SU-DHL-6 (cell line): ENCODE measurements around the gene SRP54.

Source experiments
- H2AFZ ChIP-seq: fragments of 200-600 bp; sonication (generic); 2 replicates; pipeline ENCODE4 v1.6.1; 2014; ENCODE audit warnings: low read depth, mild to moderate bottlenecking, moderate library complexity, mixed read lengths, antibody characterized with exemption, low read length; ENCODE audit not compliant: severe bottlenecking
- H3F3A ChIP-seq: fragments of 200-600 bp; shearing (Covaris generic); 2 replicates; pipeline ENCODE4 v1.6.0; 2016; ENCODE audit warnings: antibody characterized with exemption, mild to moderate bottlenecking; ENCODE audit not compliant: insufficient read depth
- H3K27ac ChIP-seq: fragments of 200-600 bp; sonication (generic); 2 replicates; pipeline ENCODE4 v1.5.1; 2016; ENCODE audit warnings: low read depth, mild to moderate bottlenecking, low read length, moderate library complexity, mixed read lengths
- H3K27me3 ChIP-seq: fragments of 200-600 bp; sonication (generic), shearing (Covaris generic); 2 replicates; pipeline ENCODE4 v1.6.0; 2014; ENCODE audit warnings: mild to moderate bottlenecking, low read length
- H3K36me3 ChIP-seq: fragments of 200-600 bp; sonication (generic); 2 replicates; pipeline ENCODE4 v1.6.1; 2014; ENCODE audit warnings: mild to moderate bottlenecking, low read length, mixed read lengths
- H3K4me2 ChIP-seq: fragments of 300-600, 200-600 bp; shearing (Covaris generic), sonication (generic); 2 replicates; pipeline ENCODE4 v1.6.0; 2014; ENCODE audit warnings: low read length, low read depth, mild to moderate bottlenecking; ENCODE audit not compliant: poor library complexity, severe bottlenecking
- H3K4me3 ChIP-seq: fragments of 200-600 bp; sonication (generic); 2 replicates; pipeline ENCODE4 v1.5.1; 2014; ENCODE audit warnings: antibody characterized with exemption, low read length, mild to moderate bottlenecking, mixed read lengths; ENCODE audit not compliant: insufficient read depth, poor library complexity, severe bottlenecking
- H3K79me2 ChIP-seq: fragments of 200-600 bp; sonication (generic); 2 replicates; pipeline ENCODE4 v1.6.1; 2014; ENCODE audit warnings: mild to moderate bottlenecking, low read length, moderate library complexity; ENCODE audit not compliant: insufficient read depth
- H3K9ac ChIP-seq: fragments of 200-600 bp; sonication (generic); 2 replicates; pipeline ENCODE4 v1.7.0; 2014; ENCODE audit warnings: mild to moderate bottlenecking, low read length
- H3K9me2 ChIP-seq: fragments of 200-600 bp; sonication (generic); replicated peaks from 2 replicates; pipeline ENCODE4 v1.6.1; 2014; ENCODE audit warnings: low read length; ENCODE audit not compliant: insufficient read depth
- H3K9me3 ChIP-seq: fragments of 200-600 bp; sonication (generic); 2 replicates; pipeline ENCODE4 v1.6.1; 2014; ENCODE audit warnings: low read length, mixed read lengths; ENCODE audit not compliant: insufficient read depth
- H4K20me1 ChIP-seq: fragments of 200-600 bp; sonication (generic); 2 replicates; pipeline ENCODE4 v1.6.1; 2014; ENCODE audit warnings: low read depth, mild to moderate bottlenecking, antibody characterized with exemption, low read length, moderate library complexity, mixed read lengths
- EZH2phosphoT487 ChIP-seq: fragments of 200-600 bp; sonication (generic), shearing (Covaris generic); conservative IDR thresholded peaks from 2 replicates; pipeline ENCODE4 v1.6.1; 2018; ENCODE audit warnings: mild to moderate bottlenecking, antibody characterized with exemption, low read length, moderate library complexity, mixed read lengths
- TF ChIP-seq, protein P1 (sequence below): fragments of 200-600 bp; sonication (generic); IDR thresholded peaks from one replicate; pipeline ENCODE4 v1.5.1; 2017; ENCODE audit warnings: antibody characterized with exemption, mild to moderate bottlenecking, low read length, moderate library complexity; ENCODE audit not compliant: insufficient read depth, poor library complexity, severe bottlenecking

The SRP54 gene

DNA sequence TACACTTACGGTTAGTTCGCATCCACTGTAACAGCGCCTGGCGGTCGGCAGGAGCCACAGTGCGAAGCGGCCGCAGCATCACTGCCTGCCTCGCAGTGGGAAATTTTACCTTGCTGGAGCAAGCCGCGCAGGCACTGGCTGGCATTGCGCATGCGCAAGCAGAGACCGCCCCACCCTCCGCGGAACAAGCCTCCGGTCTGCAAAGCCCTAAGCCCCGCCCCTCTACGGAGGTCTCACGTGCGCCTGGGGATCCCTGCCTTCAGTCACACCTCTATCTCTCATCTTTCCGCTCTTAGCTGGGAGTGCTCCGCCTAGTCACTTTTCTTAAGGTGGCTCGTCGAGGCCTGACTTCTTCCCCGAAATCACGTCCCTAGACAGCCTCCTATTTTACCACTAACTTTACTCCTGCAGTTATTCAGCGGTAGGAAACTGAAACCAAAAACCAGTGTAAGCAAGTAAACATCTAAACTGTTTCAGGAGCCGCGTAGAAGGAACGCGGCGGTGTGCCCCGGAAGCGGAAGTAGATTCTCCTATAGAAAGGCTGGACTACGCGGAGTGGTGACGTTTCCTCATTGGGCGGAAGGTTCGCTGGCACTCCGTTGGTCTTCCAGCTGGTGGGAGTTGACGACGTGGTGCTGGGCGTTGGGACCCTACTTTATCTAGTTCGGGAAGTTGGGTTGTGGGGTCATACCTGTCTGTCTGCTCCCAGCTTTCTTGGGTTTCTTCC lies at the start of gene SRP54:
SRP54 (plus strand) TSS at position 572 of the 727 bp plus-strand sequence. CDS start 13,718 bp downstream, outside the sequence.
- H3K79me2 ChIP-seq = peaks cover 87% of the 10 kb centered on the region
- no peak for TF ChIP-seq EZH2phosphoT487
- TF ChIP-seq, protein P1, sequence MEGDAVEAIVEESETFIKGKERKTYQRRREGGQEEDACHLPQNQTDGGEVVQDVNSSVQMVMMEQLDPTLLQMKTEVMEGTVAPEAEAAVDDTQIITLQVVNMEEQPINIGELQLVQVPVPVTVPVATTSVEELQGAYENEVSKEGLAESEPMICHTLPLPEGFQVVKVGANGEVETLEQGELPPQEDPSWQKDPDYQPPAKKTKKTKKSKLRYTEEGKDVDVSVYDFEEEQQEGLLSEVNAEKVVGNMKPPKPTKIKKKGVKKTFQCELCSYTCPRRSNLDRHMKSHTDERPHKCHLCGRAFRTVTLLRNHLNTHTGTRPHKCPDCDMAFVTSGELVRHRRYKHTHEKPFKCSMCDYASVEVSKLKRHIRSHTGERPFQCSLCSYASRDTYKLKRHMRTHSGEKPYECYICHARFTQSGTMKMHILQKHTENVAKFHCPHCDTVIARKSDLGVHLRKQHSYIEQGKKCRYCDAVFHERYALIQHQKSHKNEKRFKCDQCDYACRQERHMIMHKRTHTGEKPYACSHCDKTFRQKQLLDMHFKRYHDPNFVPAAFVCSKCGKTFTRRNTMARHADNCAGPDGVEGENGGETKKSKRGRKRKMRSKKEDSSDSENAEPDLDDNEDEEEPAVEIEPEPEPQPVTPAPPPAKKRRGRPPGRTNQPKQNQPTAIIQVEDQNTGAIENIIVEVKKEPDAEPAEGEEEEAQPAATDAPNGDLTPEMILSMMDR = no peak
- peak within 1 kb of the TSS; percentile 94 for H2AFZ ChIP-seq
- peaks cover 6% of the 10 kb centered on the region; the same call in 1 of the 2 replicates for H3K36me3 ChIP-seq
- H4K20me1 ChIP-seq = no peaks in the 10 kb centered on the region
- H3K4me2 ChIP-seq = peak within 1 kb of the TSS; percentile 99
- peaks cover 15% of the 10 kb centered on the region for H3F3A ChIP-seq
- no peaks in the 10 kb centered on the region for H3K27me3 ChIP-seq
- H3K9me3 ChIP-seq = no peaks in the 10 kb centered on the region
- peak within 1 kb of the TSS; percentile 69 for H3K4me3 ChIP-seq
- H3K27ac ChIP-seq = peak within 1 kb of the TSS; percentile 91
- H3K9ac ChIP-seq = peak within 1 kb of the TSS; percentile 88
- H3K9me2 ChIP-seq = no peaks in the 10 kb centered on the region

DNA sequence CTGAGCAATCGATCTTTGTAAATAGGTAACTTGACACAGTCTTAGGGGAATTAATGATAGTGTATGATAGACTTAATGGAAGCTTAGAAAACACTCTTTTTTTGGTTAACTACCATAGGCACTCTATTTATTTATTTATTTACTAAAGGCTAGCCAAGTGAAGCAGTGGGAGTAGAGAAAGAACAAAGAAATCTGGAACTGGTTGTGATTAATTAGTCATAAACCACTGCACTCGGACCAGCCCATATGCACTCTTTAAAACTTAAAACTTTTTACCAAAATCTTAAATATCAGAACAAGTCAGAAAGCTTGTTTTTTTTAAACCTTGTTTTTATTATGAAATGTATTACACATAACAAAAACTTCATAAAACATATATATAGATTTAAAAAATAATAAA lies 49.5 kb upstream of the SRP54 start:
- Histone ChIP-seq H3K9me3 (no peaks in the 10 kb centered on the region), H3K27me3 (no peaks in the 10 kb centered on the region), H3K27ac (no peak overlapping the region), H3K36me3 (no peaks in the 10 kb centered on the region), H2AFZ (no peak overlapping the region), H3K4me3 (no peak overlapping the region), H3K9me2 (no peaks in the 10 kb centered on the region), H4K20me1 (no peaks in the 10 kb centered on the region), H3K79me2 (no peaks in the 10 kb centered on the region), H3K9ac (no peak overlapping the region), H3K4me2 (no peak overlapping the region), H3F3A (no peaks in the 10 kb centered on the region)
- TF ChIP-seq, protein P1 = no peak
- TF ChIP-seq EZH2phosphoT487 = no peak

DNA sequence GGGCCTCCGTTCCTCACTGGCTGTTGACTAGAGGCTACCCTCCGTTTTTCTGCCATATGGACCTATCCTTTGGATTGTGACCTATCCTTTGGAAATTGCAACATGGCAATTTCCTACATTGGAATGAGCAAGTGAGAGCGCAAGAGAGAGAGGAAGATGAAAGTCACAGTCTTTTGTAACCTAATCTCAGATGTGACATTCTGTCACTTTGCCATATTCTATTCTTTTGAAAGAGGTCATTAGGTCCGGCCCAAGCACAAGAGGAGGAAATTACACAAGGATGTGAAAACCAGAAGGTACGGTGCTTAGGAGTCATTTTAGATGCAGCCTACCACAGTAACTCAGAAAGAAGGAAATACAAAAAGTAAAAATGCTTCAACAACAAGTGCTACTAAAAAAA lies 47.3 kb upstream of the SRP54 start:
- Histone ChIP-seq H3K79me2 (no peaks in the 10 kb centered on the region), H3K9me3 (no peaks in the 10 kb centered on the region), H3K4me2 (no peak overlapping the region), H3K36me3 (no peaks in the 10 kb centered on the region), H3K4me3 (no peak overlapping the region), H3K9me2 (no peaks in the 10 kb centered on the region), H3K27ac (no peak overlapping the region), H3K27me3 (no peaks in the 10 kb centered on the region), H3F3A (no peaks in the 10 kb centered on the region), H3K9ac (no peak overlapping the region), H2AFZ (no peak overlapping the region), H4K20me1 (no peaks in the 10 kb centered on the region)
- TF ChIP-seq, protein P1 = no peak
- no peak for TF ChIP-seq EZH2phosphoT487
